ENCODE results near the gene OXNAD1. TPM values are rescaled to one million over a fixed set of nuclear protein-coding genes. Genes with fewer than 3 reads are reported as not detected.
A peak's percentile ranks its signal among the peaks of the same experiment; 100 is the strongest.

The OXNAD1 gene
- total and polyA plus RNA-seq, 4 donors = 9.3 to 23.9 (median 13.1) TPM

GRCh38 chr3:16253601-16254000 lies 11.4 kb upstream of the OXNAD1 start:
- Histone ChIP-seq H3K4me1 (ENCODE audit: control insufficient read depth, insufficient read depth, low read length) (no peaks in the 10 kb centered on the region), H3K36me3 (ENCODE audit: control insufficient read depth, insufficient read depth, low read length) (no peaks in the 10 kb centered on the region), H3K27ac (ENCODE audit: low read depth, low read length) (no peak overlapping the region), H3K4me3 (ENCODE audit: low read depth, low read length) (no peak overlapping the region), H3K27me3 (ENCODE audit: control insufficient read depth, insufficient read depth, low read length) (no peaks in the 10 kb centered on the region), H3K9me3 (ENCODE audit: control insufficient read depth, insufficient read depth, low read length) (no peaks in the 10 kb centered on the region)
- no peak for DNase-seq (ENCODE audit: low read depth in 4 of 6, low spot score in 6 of 6)
- WGBS (ENCODE audit: insufficient coverage) = 86% methylated on average over 5 of the region's 7 CpGs

- WGBS (ENCODE audit: insufficient coverage) = 60% methylated on average over 5 of the region's 5 CpGs
- DNase-seq (ENCODE audit: low read depth in 4 of 6, low spot score in 6 of 6) = no peak
- no peak overlapping the region for H3K27ac ChIP-seq (ENCODE audit: low read depth, low read length)
- no peaks in the 10 kb centered on the region for H3K36me3 ChIP-seq (ENCODE audit: control insufficient read depth, insufficient read depth, low read length)
- H3K4me3 ChIP-seq (ENCODE audit: low read depth, low read length) = no peak overlapping the region
- H3K9me3 ChIP-seq (ENCODE audit: control insufficient read depth, insufficient read depth, low read length) = no peaks in the 10 kb centered on the region
- no peaks in the 10 kb centered on the region for H3K27me3 ChIP-seq (ENCODE audit: control insufficient read depth, insufficient read depth, low read length)
- no peaks in the 10 kb centered on the region for H3K4me1 ChIP-seq (ENCODE audit: control insufficient read depth, insufficient read depth, low read length)
These were observed 10.1 kb upstream of the OXNAD1 start for GRCh38 chr3:16254916-16255315.

- no CpG with 5 or more reads among the region's 3 CpGs for WGBS (ENCODE audit: insufficient coverage)
- DNase-seq (ENCODE audit: low read depth in 4 of 6, low spot score in 6 of 6) = no peak
- no peak overlapping the region for H3K27ac ChIP-seq (ENCODE audit: low read depth, low read length)
- no peaks in the 10 kb centered on the region for H3K27me3 ChIP-seq (ENCODE audit: control insufficient read depth, insufficient read depth, low read length)
- H3K4me3 ChIP-seq (ENCODE audit: low read depth, low read length) = no peak overlapping the region
- H3K9me3 ChIP-seq (ENCODE audit: control insufficient read depth, insufficient read depth, low read length) = no peaks in the 10 kb centered on the region
- no peaks in the 10 kb centered on the region for H3K4me1 ChIP-seq (ENCODE audit: control insufficient read depth, insufficient read depth, low read length)
- no peaks in the 10 kb centered on the region for H3K36me3 ChIP-seq (ENCODE audit: control insufficient read depth, insufficient read depth, low read length)
These were observed 9.7 kb upstream of the OXNAD1 start for GRCh38 chr3:16255326-16255725.

GRCh38 chr3:16255726-16256125 lies 9.3 kb upstream of the OXNAD1 start:
- no peak overlapping the region for H3K27ac ChIP-seq (ENCODE audit: low read depth, low read length)

GRCh38 chr3:16257309-16257708 lies 7.7 kb upstream of the OXNAD1 start:
- peaks cover 3% of the 10 kb centered on the region for H3K36me3 ChIP-seq (ENCODE audit: control insufficient read depth, insufficient read depth, low read length)
- no peaks in the 10 kb centered on the region for H3K9me3 ChIP-seq (ENCODE audit: control insufficient read depth, insufficient read depth, low read length)
- WGBS (ENCODE audit: insufficient coverage) = 100% methylated on average over 1 of the region's 2 CpGs
- no peaks in the 10 kb centered on the region for H3K4me1 ChIP-seq (ENCODE audit: control insufficient read depth, insufficient read depth, low read length)
- DNase-seq (ENCODE audit: low read depth in 4 of 6, low spot score in 6 of 6) = no peak
- no peaks in the 10 kb centered on the region for H3K27me3 ChIP-seq (ENCODE audit: control insufficient read depth, insufficient read depth, low read length)
- H3K4me3 ChIP-seq (ENCODE audit: low read depth, low read length) = no peak overlapping the region
- H3K27ac ChIP-seq (ENCODE audit: low read depth, low read length) = no peak overlapping the region

More at GRCh38 chr3:16255726-16256125, 9.3 kb upstream of the OXNAD1 start:
- Histone ChIP-seq H3K9me3 (ENCODE audit: control insufficient read depth, insufficient read depth, low read length) (no peaks in the 10 kb centered on the region), H3K4me3 (ENCODE audit: low read depth, low read length) (no peak overlapping the region), H3K4me1 (ENCODE audit: control insufficient read depth, insufficient read depth, low read length) (no peaks in the 10 kb centered on the region), H3K36me3 (ENCODE audit: control insufficient read depth, insufficient read depth, low read length) (no peaks in the 10 kb centered on the region), H3K27me3 (ENCODE audit: control insufficient read depth, insufficient read depth, low read length) (no peaks in the 10 kb centered on the region)
- WGBS (ENCODE audit: insufficient coverage) = 36% methylated on average over 5 of the region's 5 CpGs
- DNase-seq (ENCODE audit: low read depth in 4 of 6, low spot score in 6 of 6) = peak in 1 of 6 donors; percentile 70

GRCh38 chr3:16258177-16258576 lies 6.8 kb upstream of the OXNAD1 start:
- Histone ChIP-seq H3K9me3 (ENCODE audit: control insufficient read depth, insufficient read depth, low read length) (no peaks in the 10 kb centered on the region), H3K36me3 (ENCODE audit: control insufficient read depth, insufficient read depth, low read length) (peaks cover 3% of the 10 kb centered on the region), H3K27me3 (ENCODE audit: control insufficient read depth, insufficient read depth, low read length) (no peaks in the 10 kb centered on the region), H3K4me3 (ENCODE audit: low read depth, low read length) (no peak overlapping the region), H3K27ac (ENCODE audit: low read depth, low read length) (no peak overlapping the region), H3K4me1 (ENCODE audit: control insufficient read depth, insufficient read depth, low read length) (no peaks in the 10 kb centered on the region)
- WGBS (ENCODE audit: insufficient coverage) = 95% methylated on average over 5 of the region's 5 CpGs
- DNase-seq (ENCODE audit: low read depth in 4 of 6, low spot score in 6 of 6) = no peak

GRCh38 chr3:16258866-16259265 lies 6.1 kb upstream of the OXNAD1 start:
- Histone ChIP-seq H3K4me3 (ENCODE audit: low read depth, low read length) (no peak overlapping the region), H3K36me3 (ENCODE audit: control insufficient read depth, insufficient read depth, low read length) (peaks cover 3% of the 10 kb centered on the region), H3K27me3 (ENCODE audit: control insufficient read depth, insufficient read depth, low read length) (no peaks in the 10 kb centered on the region), H3K9me3 (ENCODE audit: control insufficient read depth, insufficient read depth, low read length) (no peaks in the 10 kb centered on the region), H3K27ac (ENCODE audit: low read depth, low read length) (no peak overlapping the region), H3K4me1 (ENCODE audit: control insufficient read depth, insufficient read depth, low read length) (no peaks in the 10 kb centered on the region)
- DNase-seq (ENCODE audit: low read depth in 4 of 6, low spot score in 6 of 6) = peak in 1 of 6 donors; percentile 54
- 100% methylated on average over 1 of the region's 1 CpG for WGBS (ENCODE audit: insufficient coverage)

- DNase-seq (ENCODE audit: low read depth in 4 of 6, low spot score in 6 of 6) = no peak
- Histone ChIP-seq H3K27me3 (ENCODE audit: control insufficient read depth, insufficient read depth, low read length) (no peaks in the 10 kb centered on the region), H3K27ac (ENCODE audit: low read depth, low read length) (no peak overlapping the region), H3K4me3 (ENCODE audit: low read depth, low read length) (no peak overlapping the region), H3K36me3 (ENCODE audit: control insufficient read depth, insufficient read depth, low read length) (peaks cover 3% of the 10 kb centered on the region), H3K4me1 (ENCODE audit: control insufficient read depth, insufficient read depth, low read length) (peaks cover 7% of the 10 kb centered on the region), H3K9me3 (ENCODE audit: control insufficient read depth, insufficient read depth, low read length) (no peaks in the 10 kb centered on the region)
- no CpG with 5 or more reads among the region's 1 CpG for WGBS (ENCODE audit: insufficient coverage)
These were observed 5.0 kb upstream of the OXNAD1 start for GRCh38 chr3:16260046-16260445.

- no peaks in the 10 kb centered on the region for H3K27me3 ChIP-seq (ENCODE audit: control insufficient read depth, insufficient read depth, low read length)
- 74% methylated on average over 4 of the region's 4 CpGs for WGBS (ENCODE audit: insufficient coverage)
- H3K4me3 ChIP-seq (ENCODE audit: low read depth, low read length) = no peak overlapping the region
- DNase-seq (ENCODE audit: low read depth in 4 of 6, low spot score in 6 of 6) = no peak
- H3K36me3 ChIP-seq (ENCODE audit: control insufficient read depth, insufficient read depth, low read length) = peaks cover 3% of the 10 kb centered on the region
- H3K27ac ChIP-seq (ENCODE audit: low read depth, low read length) = no peak overlapping the region
- peaks cover 7% of the 10 kb centered on the region for H3K4me1 ChIP-seq (ENCODE audit: control insufficient read depth, insufficient read depth, low read length)
- no peaks in the 10 kb centered on the region for H3K9me3 ChIP-seq (ENCODE audit: control insufficient read depth, insufficient read depth, low read length)
These were observed 2.8 kb upstream of the OXNAD1 start for GRCh38 chr3:16262174-16262573.

GRCh38 chr3:16264174-16264707 lies 771 bp upstream of the OXNAD1 start:
- Histone ChIP-seq H3K4me1 (ENCODE audit: control insufficient read depth, insufficient read depth, low read length) (peaks cover 7% of the 10 kb centered on the region), H3K36me3 (ENCODE audit: control insufficient read depth, insufficient read depth, low read length) (peaks cover 3% of the 10 kb centered on the region), H3K27ac (ENCODE audit: low read depth, low read length) (peak overlapping the region; percentile 59), H3K4me3 (ENCODE audit: low read depth, low read length) (peak overlapping the region; percentile 99), H3K9me3 (ENCODE audit: control insufficient read depth, insufficient read depth, low read length) (no peaks in the 10 kb centered on the region), H3K27me3 (ENCODE audit: control insufficient read depth, insufficient read depth, low read length) (no peaks in the 10 kb centered on the region)
- DNase-seq (ENCODE audit: low read depth in 4 of 6, low spot score in 6 of 6) = peak in 1 of 6 donors; percentile 8
- 1% methylated on average over 20 of the region's 21 CpGs for WGBS (ENCODE audit: insufficient coverage)
